ENCODE data around the gene CDK4.

- TF ChIP-seq POLR2AphosphoS5 (IDR thresholded peaks at IDR 0.05; ENCODE audit: low read depth, low read length) (no peak), POLR2A (IDR thresholded peaks at IDR 0.05; ENCODE audit: low read depth, low read length) (no peak)
These were observed 20.6 kb downstream of the CDK4 start for GRCh38 chr12:57731411-57732080.
